Measurements from ENCODE around the gene ADAMTS12. TPM values are rescaled to one million over a fixed set of nuclear protein-coding genes. Genes with fewer than 3 reads are reported as not detected.

Gene ADAMTS12
- total RNA-seq, 3 donors from 2014 or later = 4.4 to 17.4 (median 15.0) TPM

DNA sequence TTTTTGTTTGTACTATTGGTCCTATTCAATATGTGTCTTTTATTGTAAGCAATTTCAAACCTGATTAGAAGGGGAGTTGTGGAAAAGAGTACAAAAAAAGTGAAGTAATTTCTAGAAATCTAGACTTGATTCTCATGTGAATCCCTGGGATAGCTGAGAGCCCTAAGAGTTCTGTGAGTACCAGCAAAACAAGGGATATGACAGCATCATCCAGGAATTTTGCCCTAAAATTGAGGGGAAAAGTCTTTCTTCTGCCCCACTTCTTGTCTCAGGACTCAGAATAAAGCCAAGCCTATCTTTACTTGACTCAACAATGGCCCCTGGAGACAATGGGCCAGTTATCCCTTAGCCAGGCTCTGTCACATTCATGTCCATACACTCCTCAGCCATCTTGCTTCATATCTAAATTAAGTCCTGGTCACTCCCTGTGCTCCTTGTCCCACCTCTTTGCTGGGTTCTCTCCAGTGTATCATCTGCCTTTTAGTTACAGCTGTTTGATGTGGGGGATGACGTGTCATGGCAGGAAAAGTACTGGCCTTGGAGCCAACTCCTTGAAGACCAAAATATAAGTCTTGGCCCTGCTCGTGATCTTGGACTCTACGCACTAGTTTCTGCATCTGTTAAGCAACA, 81.2 kb downstream of the ADAMTS12 start:
- H3K9me3 ChIP-seq = no peaks in the 10 kb centered on the region
- H3K36me3 ChIP-seq = no peaks in the 10 kb centered on the region
- H3K4me1 ChIP-seq = no peaks in the 10 kb centered on the region
- intact Hi-C loops (cut with DNase I; ENCODE audit: low total_unique reads) = no loop called here
- no peak overlapping the region for H3K4me3 ChIP-seq
- peak in 2 of 3 donors; percentile 33 to 55 for TF ChIP-seq POLR2AphosphoS5 (IDR thresholded peaks at IDR 0.05)
- TF ChIP-seq POLR2A (IDR thresholded peaks at IDR 0.05) = no peak
- TF ChIP-seq, protein P1, sequence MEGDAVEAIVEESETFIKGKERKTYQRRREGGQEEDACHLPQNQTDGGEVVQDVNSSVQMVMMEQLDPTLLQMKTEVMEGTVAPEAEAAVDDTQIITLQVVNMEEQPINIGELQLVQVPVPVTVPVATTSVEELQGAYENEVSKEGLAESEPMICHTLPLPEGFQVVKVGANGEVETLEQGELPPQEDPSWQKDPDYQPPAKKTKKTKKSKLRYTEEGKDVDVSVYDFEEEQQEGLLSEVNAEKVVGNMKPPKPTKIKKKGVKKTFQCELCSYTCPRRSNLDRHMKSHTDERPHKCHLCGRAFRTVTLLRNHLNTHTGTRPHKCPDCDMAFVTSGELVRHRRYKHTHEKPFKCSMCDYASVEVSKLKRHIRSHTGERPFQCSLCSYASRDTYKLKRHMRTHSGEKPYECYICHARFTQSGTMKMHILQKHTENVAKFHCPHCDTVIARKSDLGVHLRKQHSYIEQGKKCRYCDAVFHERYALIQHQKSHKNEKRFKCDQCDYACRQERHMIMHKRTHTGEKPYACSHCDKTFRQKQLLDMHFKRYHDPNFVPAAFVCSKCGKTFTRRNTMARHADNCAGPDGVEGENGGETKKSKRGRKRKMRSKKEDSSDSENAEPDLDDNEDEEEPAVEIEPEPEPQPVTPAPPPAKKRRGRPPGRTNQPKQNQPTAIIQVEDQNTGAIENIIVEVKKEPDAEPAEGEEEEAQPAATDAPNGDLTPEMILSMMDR (IDR thresholded peaks at IDR 0.05) = no peak
- DNase-seq (ENCODE audit: low spot score in 2 of 2) = no peak
- peak overlapping the region; percentile 31 to 87 for H3K27ac ChIP-seq
- no peaks in the 10 kb centered on the region for H3K27me3 ChIP-seq

DNA sequence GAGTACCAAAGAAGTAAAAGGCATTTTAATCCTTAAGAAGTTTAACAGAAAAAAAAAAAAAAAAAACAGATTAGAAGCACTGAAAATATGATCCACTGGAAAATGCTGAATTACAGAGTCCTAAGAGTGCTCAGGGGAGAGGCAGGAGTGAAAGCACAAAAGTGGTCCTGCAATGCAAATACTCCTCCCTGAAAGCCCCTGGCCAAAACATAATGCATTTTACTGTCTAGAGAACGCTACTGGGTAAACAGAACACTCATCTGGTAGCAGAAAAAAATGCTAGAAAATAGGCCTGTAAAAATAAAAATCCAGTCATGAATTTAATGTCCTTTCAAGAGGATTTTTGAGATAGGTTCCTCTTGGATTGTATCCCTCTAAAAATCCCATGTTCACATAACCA, 81.9 kb downstream of the ADAMTS12 start:
- Histone ChIP-seq H3K9me3 (no peaks in the 10 kb centered on the region), H3K36me3 (no peaks in the 10 kb centered on the region), H3K27ac (peak overlapping the region in 1 of 2 donors; percentile 87), H3K27me3 (no peaks in the 10 kb centered on the region), H3K4me1 (no peaks in the 10 kb centered on the region), H3K4me3 (no peak overlapping the region)
- TF ChIP-seq, protein P1 (IDR thresholded peaks at IDR 0.05) = no peak
- TF ChIP-seq POLR2A (IDR thresholded peaks at IDR 0.05) (no peak), POLR2AphosphoS5 (IDR thresholded peaks at IDR 0.05) (no peak)
- intact Hi-C loops (cut with DNase I; ENCODE audit: low total_unique reads) = no loop called here
- no peak for DNase-seq (ENCODE audit: low spot score in 2 of 2)

DNA sequence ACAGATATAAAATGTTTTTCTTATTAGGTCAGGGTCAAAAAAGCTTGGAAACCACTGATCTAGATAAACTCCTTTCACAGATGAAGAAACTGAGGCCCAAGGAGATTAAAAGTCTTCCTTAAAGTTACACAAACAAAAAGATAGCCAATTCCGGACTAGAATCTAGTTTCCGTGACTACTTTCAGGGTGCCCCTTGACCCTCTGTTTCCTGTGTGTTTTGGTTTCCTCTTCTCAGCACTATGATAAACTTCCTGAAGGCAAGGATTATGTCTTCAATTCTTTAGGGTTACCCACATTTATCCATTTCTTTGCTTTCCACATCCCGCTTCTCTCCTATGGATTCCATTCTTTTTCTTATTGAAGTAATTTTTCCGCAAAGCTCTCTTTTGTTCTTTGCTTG, 83.1 kb downstream of the ADAMTS12 start:
- Histone ChIP-seq H3K4me3 (no peak overlapping the region), H3K9me3 (no peaks in the 10 kb centered on the region), H3K27ac (peak overlapping the region in 1 of 2 donors; percentile 26), H3K36me3 (no peaks in the 10 kb centered on the region), H3K27me3 (no peaks in the 10 kb centered on the region), H3K4me1 (no peaks in the 10 kb centered on the region)
- DNase-seq (ENCODE audit: low spot score in 2 of 2) = no peak
- intact Hi-C loops (cut with DNase I; ENCODE audit: low total_unique reads) = no loop called here
- TF ChIP-seq, protein P1 (IDR thresholded peaks at IDR 0.05) = no peak
- TF ChIP-seq POLR2AphosphoS5 (IDR thresholded peaks at IDR 0.05) (no peak), POLR2A (IDR thresholded peaks at IDR 0.05) (no peak)

DNA sequence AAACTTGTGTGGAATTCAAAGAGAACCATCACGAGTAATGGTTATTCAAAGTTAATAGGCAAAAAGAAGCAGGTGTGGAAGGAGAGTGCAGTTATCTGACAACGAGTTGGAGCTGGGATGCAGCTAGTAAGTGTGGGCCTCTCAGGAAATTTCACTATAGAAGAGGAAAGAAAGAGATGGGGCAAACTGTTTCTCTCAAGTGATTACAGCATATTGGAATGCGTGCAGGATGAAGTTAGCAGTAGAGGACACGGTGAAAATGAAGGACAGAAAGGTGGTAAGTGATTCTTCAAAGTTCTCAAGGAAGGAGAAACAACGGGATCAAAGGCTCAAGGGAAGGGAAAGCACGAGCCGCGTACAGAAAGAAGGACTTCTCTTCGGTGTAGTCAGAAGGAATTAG, 84.0 kb downstream of the ADAMTS12 start:
- Histone ChIP-seq H3K27me3 (no peaks in the 10 kb centered on the region), H3K4me1 (no peaks in the 10 kb centered on the region), H3K9me3 (no peaks in the 10 kb centered on the region), H3K36me3 (no peaks in the 10 kb centered on the region), H3K4me3 (no peak overlapping the region), H3K27ac (peak overlapping the region in 1 of 2 donors; percentile 26)
- intact Hi-C loops (cut with DNase I; ENCODE audit: low total_unique reads) = no loop called here
- no peak for TF ChIP-seq POLR2AphosphoS5 (IDR thresholded peaks at IDR 0.05)
- TF ChIP-seq, protein P1 (IDR thresholded peaks at IDR 0.05) = no peak
- TF ChIP-seq POLR2A (IDR thresholded peaks at IDR 0.05) = no peak
- no peak for DNase-seq (ENCODE audit: low spot score in 2 of 2)

DNA sequence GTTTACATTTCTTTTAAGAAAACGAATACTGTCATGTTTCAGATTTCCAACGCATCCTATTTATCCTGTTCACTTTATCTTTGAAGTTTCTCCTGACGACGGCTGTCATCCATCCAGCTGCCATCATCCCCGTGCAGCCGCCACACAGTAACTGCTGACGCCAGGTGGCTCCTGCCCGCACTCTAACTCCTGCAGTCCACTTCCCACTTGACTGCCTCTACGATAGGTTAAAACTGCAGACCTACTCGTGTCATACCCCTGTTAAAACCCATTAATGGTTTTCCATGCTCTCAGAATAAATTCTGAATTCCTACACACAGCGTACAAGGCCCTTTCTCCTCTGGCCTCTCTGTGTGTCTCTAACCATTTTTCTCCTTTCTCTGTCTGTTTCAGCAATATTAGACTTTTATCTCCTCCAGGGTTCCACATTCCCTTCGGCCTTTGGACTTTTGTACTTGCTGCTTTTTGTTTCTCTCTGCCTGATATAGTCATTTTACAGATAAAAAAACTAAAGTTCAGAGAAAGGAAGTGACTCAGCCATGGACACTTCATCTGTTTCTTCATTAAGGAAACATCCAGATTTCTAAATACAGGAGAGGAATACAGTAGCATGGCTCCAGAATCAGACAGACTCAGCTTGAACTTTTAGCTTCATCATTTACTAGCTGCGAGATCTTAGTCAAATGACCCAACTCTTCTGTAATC, 84.9 kb downstream of the ADAMTS12 start:
- TF ChIP-seq, protein P1 (IDR thresholded peaks at IDR 0.05) = no peak
- TF ChIP-seq POLR2A (IDR thresholded peaks at IDR 0.05) = no peak
- H3K4me3 ChIP-seq = no peak overlapping the region
- intact Hi-C loops (cut with DNase I; ENCODE audit: low total_unique reads) = no loop called here
- H3K27me3 ChIP-seq = no peaks in the 10 kb centered on the region
- no peaks in the 10 kb centered on the region for H3K9me3 ChIP-seq
- no peak overlapping the region for H3K27ac ChIP-seq
- no peaks in the 10 kb centered on the region for H3K36me3 ChIP-seq
- no peak for DNase-seq (ENCODE audit: low spot score in 2 of 2)
- no peaks in the 10 kb centered on the region for H3K4me1 ChIP-seq
